Stimulated activated CD4-positive, alpha-beta T cell treated with anti-CD3 and anti-CD28 coated beads, Interleukin-2, amount 100 ng/mL, for 4 hours (primary cell): ENCODE data around the gene FLT1.

Source experiments
- DNase-seq: peaks from one replicate; pipeline ENCODE4 v3.0.0-alpha.2; 2020; ENCODE audit warnings: low read depth

Gene FLT1

DNA sequence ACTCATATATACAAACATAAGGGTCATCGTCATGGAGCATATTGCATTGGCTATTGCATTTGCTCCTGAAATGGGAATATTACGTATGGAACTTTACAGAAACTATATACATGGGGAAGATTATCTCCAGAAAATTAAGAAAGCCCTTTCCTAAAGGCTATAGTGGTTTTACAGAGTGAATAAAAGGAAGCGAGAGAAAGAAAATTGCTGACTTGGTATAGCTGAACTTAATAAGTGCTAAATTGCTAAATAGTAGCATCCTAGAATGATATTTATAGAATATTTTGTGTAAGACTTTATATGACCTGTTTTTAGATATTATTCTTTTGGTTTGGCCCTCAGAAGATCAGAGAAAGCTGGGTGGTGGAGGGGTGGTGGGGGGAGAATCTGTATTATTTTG lies 114.6 kb downstream of the FLT1 start:
- no peak for DNase-seq

- DNase-seq: no peak
Measured at GRCh38 chr13:28379371-28380083, 115.4 kb downstream of the FLT1 start.

GRCh38 chr13:28376604-28377003 lies 118.3 kb downstream of the FLT1 start:
- no peak for DNase-seq

GRCh38 chr13:28375250-28375930 lies 119.5 kb downstream of the FLT1 start:
- DNase-seq: no peak

GRCh38 chr13:28373810-28374209 lies 121.1 kb downstream of the FLT1 start:
- DNase-seq: no peak

GRCh38 chr13:28370448-28370847 lies 124.5 kb downstream of the FLT1 start:
- DNase-seq: no peak

DNA sequence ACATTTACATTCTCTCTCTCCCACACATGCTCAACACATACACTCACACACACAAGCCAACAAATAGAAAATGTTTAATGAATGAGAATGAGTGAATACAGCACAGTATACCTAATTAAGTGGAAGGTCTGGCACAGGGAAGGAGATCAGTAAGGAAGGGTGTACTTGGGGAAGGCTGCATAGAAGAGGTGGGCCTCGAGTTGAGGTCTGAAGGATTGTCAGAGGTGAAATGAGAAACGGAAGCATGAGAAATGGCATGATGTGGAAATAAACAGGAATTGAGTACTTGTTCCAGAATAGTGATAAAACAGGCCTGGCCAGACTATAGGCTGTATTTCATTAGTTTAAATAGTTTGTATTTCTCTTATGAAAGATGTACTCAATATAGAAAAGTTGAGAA lies 136.2 kb downstream of the FLT1 start:
- no peak for DNase-seq

GRCh38 chr13:28357911-28358433 lies 137.0 kb downstream of the FLT1 start:
- no peak for DNase-seq

DNA sequence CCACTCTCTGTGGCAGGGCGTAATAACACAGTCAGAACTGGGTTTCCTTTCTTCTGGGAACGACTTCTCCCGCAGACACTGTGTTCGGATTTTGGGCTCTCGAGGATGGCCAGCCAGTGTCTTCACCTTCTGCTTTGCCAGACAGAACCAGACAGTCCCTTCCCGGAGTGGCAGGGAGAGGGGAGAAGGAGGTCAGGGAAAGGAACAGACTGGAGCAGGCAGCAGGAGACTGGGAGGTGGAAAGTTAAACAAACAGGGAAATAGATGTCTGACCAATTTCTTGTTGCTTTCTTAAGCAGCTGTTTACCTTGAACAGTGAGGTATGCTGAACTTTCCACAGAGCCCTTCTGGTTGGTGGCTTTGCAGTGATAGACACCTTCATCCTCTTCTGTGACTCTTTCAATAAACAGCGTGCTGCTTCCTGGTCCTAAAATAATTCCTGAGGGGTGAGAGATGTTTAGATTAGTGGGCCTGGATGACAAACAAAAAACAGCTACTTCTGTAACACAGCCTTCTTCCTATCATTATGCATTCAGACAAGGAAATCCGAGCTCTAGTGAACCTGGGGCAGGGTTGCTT lies 137.6 kb downstream of the FLT1 start:
- DNase-seq: no peak

DNA sequence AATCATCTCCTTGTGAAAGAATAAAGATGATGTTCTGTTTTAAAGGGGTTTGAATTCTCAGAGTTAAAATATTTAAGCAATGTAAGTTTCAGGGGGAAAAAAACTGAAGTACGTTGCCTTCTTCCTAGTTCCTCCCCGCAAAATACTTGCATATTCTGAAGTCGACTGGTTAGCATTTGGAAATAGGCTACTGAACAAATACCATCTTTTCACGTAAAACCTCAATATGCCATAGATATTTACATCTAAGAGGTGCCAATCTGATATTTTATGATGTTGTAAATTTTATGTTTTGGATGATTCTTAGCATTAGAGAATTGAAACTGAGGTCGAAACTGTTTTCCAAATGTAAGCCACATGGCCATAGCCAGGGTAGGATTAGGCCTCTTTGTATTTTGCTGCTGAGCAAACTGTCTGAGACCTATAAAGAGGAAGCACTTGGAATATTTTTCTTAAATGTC lies 138.3 kb downstream of the FLT1 start:
- no peak for DNase-seq

DNA sequence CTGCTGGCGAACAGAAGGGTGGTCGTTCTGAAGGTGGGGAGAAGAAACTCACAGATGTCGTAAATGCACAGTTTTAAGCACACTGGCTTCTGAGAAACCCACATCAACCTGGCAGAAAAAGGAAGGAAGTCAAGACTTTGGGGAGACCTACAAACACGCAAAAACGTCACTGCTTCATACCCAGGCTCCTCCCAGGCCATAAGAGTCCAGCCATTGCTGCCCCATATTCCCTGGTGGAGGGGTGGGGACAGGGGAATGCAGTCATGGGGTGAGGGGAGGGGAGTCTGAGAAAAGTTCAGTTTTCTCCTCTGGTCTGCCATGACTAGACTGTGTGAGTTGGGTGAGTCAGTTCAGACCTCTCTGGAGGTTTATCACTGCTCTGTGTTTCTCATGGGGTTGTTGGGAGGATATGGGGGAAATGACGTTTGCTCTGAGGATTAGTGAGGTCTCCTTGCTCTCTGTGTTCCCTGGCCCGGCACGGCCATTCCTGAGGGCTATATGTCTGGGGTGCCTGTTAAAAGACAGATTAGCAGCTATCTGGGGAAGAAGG lies 139.0 kb downstream of the FLT1 start:
- no peak for DNase-seq

DNA sequence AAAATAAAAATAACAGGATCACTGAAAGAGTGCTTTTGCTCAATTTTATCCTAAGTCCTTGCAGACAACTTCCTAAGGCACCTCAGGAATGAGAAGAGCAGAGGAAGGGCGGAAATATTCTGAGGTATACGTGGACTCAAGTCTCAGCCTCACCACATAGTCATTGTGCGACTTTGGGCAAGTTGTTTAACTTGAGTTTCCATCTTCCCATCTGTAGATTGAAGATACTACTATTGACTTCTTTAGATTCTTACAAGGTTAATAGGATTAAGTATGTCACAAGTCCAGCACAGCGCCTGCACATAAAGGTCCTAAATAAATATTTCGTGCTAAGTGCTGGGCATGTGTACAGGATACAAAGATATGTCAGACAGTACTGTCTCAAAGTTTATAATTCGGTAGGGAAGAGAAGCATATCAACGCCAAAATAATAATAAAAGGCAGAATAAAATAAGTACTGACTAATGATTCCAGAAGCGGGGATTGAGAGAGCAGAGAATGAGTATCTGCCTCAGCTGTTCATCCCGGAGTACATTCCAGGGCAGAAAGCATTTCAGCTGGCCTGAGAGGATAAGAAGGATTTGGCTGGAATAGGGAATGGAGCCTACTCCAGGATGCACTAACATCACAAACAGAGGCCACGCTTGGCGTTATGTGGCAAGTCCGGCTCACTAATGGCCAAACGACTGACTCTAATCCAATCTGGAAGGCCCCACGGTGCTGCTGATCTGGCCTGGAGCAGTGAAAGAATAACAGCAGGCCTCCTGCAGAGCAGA lies 139.7 kb downstream of the FLT1 start:
- DNase-seq: no peak

- no peak for DNase-seq
Measured at GRCh38 chr13:28353679-28354078, 141.2 kb downstream of the FLT1 start.

DNA sequence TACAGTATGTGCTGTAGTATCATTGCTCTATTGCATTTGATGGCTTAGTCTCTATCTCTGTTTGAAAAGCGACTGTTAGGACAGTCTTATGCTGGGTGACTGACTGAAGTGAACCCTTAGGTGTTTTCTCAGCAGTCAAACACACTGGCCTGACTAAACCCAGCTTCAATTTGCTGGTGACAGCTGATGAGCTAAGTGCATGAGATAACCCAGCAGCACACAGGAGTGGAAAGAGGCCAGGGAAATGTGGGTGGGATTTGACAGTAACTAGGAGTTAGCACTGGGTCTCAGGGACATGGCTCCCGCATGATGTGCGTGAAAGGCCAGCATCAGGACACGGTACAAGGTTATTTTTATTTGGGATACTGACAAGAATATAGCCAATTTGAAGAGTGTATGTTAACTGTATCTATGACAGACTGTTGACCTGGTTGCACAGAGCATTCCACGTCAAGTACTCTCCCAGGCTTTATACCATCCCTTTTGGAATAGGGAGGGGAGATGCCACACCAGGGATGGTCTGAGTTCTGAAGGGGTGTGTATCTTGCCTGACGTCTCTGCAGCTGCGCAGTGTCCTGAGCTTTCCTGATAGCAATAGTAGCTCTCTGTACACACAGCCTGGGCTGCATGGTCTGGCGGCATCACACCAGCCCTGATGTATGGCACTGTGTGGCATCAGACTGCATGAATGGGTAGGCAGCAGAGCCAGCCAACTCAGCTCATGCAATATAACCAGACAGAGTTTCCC lies 144.8 kb downstream of the FLT1 start:
- no peak for DNase-seq

- no peak for DNase-seq
Measured at GRCh38 chr13:28349371-28349770, 145.6 kb downstream of the FLT1 start.

DNA sequence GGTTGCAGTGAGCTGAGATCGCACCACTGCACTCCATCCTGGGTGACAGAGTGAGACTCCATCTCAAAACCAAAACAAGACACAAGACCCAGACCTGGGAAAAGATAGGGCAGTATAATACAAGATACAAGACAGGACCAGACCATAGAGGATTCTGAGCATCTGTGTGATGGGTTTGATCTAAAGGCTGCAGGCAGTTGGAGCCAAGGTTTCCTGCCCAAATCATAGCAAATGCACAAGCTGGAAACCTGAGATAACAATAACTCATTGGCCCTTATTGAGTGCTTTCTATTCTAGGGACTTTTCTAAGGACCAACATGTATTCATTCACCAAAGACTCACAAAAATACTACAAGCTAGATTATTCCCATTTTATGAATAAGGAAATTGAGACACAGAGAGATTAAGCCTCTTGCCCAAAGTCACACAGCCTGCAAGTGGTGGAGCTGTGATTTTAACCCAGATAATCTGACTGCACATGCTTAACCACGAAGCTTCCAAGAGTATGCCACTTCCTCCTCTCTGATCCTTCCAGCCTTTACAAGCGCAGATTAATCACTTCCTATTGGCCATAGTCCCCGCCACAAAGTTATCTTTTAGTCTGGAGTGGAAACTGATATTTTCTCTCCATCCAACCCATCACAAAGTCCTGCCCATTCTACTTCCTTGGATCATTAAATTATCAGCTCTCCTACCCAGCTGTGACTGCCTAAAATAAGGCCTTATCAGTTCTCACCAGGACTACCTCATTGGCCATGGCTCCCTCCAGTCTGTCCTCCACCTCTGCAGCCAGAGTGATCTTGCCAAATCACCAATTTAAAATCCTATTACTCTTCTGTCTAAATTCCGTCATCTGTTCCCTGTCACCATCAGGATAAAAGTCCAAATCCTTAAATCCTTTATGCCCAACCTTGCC lies 147.2 kb downstream of the FLT1 start:
- DNase-seq: no peak

DNA sequence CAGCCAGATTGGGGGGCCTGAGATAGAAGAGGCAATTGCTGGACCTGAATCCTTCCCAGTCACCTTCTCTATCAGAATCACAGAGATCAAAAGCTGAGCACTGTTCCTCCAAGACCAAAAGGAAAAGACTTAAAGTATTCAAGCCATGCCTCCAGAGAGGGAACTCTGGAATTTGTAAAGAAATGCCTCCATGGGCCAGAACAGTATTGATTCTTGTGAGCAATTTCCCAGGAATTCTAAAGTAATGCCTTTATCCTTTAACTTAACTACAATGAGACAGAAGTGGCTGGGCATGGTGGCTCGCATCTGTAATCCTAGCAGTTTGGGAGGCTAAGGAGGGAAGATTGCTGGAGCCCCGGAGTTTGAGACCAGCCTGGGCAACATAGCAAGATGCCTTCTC lies 148.8 kb downstream of the FLT1 start:
- no peak for DNase-seq

- DNase-seq: no peak
Measured at GRCh38 chr13:28344163-28344562, 150.8 kb downstream of the FLT1 start.

- DNase-seq: no peak
Measured at GRCh38 chr13:28342251-28342650, 152.7 kb downstream of the FLT1 start.

DNA sequence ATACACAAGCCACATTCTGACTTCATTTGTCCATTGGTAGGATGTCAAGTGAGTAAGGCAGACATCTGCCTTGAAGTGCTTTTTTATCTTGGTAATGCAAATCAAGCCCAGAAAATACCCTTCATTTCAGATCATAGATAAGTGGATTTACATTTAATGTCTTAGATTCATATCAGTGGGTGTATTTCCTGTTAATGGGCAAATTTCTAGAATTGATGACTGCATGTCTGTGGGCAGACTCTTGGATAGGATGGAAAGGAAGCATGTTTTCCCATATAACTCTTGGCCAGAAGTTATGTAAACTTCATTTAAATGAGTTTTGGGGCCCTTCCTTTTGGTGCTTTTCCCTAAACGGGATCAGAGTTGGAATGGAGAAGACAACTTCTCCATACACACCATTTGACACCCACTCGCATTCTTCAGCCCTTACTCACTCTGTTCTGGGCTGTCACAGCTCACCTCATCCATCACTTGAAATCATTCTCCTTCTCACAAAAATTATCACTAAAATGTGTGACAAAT lies 154.6 kb downstream of the FLT1 start:
- no peak for DNase-seq
